SK-N-SH treated with all-trans-retinoic acid at 6 μM for 48 hours (cell line): ENCODE measurements around the gene C2orf81.
A peak's percentile ranks its signal among the peaks of the same experiment; 100 is the strongest.

Experiments
- ATAC-seq: fragments of 200-7000 bp; cut with Tn5 transposase; 3 replicates; pipeline ENCODE4 v1.9.1; 2020; ENCODE audit warnings: mild to moderate bottlenecking, moderate library complexity
- ARNTL ChIP-seq: fragments of 450-650 bp; formaldehyde crosslinking; IDR thresholded peaks from 2 replicates; pipeline ENCODE4 v1.5.0; 2020; ENCODE audit warnings: low read depth, mild to moderate bottlenecking, moderate library complexity, borderline replicate concordance
- BACH2 ChIP-seq: fragments of 250-450 bp; sonication (Bioruptor Pico); IDR thresholded peaks from 2 replicates; pipeline ENCODE4 v1.9.0; 2021; ENCODE audit warnings: mild to moderate bottlenecking, borderline replicate concordance
- CREB5 ChIP-seq: fragments of 250-450 bp; sonication (Bioruptor Pico); IDR thresholded peaks from 2 replicates; pipeline ENCODE4 v1.5.1; 2020; ENCODE audit warnings: low read depth, mild to moderate bottlenecking, moderate library complexity
- CSDC2 ChIP-seq: fragments of 250-450 bp; sonication (Bioruptor Pico); IDR thresholded peaks from 2 replicates; pipeline ENCODE4 v1.5.0; 2020; ENCODE audit warnings: mild to moderate bottlenecking, moderate library complexity
- CSRNP3 ChIP-seq: fragments of 250-450 bp; sonication (Bioruptor Pico); IDR thresholded peaks from 2 replicates; pipeline ENCODE4 v1.5.1; 2021; ENCODE audit warnings: mild to moderate bottlenecking, moderate library complexity
- ESRRG ChIP-seq: fragments of 250-450 bp; sonication (Bioruptor Pico); IDR thresholded peaks from 2 replicates; pipeline ENCODE4 v1.6.1; 2021; ENCODE audit warnings: mild to moderate bottlenecking
- GLIS3 ChIP-seq: fragments of 250-450 bp; sonication (Bioruptor Pico); IDR thresholded peaks from 2 replicates; pipeline ENCODE4 v1.5.0; 2020; ENCODE audit warnings: mild to moderate bottlenecking, moderate library complexity
- ISL1 ChIP-seq: fragments of 250-450 bp; sonication (Bioruptor Pico); IDR thresholded peaks from 2 replicates; pipeline ENCODE4 v2.1.2; 2022; ENCODE audit warnings: mild to moderate bottlenecking, moderate library complexity
- OSR1 ChIP-seq: fragments of 250-450 bp; sonication (Bioruptor Pico); IDR thresholded peaks from 2 replicates; pipeline ENCODE4 v1.8.0; 2022; ENCODE audit warnings: moderate library complexity, mild to moderate bottlenecking, inconsistent platforms
- PATZ1 ChIP-seq: fragments of 250-450 bp; sonication (Bioruptor Pico); IDR thresholded peaks from 2 replicates; pipeline ENCODE4 v1.8.0; 2020; ENCODE audit warnings: mild to moderate bottlenecking, moderate library complexity, borderline replicate concordance
- PPARA ChIP-seq: fragments of 250-450 bp; sonication (Bioruptor Pico); IDR thresholded peaks from 2 replicates; pipeline ENCODE4 v1.5.0; 2020; ENCODE audit warnings: mild to moderate bottlenecking, borderline replicate concordance
- RARB ChIP-seq: fragments of 250-450 bp; sonication (Bioruptor Pico); IDR thresholded peaks from 2 replicates; pipeline ENCODE4 v1.8.0; 2021; ENCODE audit warnings: mild to moderate bottlenecking, moderate library complexity
- SNAI2 ChIP-seq: fragments of 250-450 bp; sonication (Bioruptor Pico); IDR thresholded peaks from 2 replicates; pipeline ENCODE4 v1.5.0; 2020; ENCODE audit warnings: mild to moderate bottlenecking, moderate library complexity
- TCF4 ChIP-seq: fragments of 250-450 bp; sonication (Bioruptor Pico); IDR thresholded peaks from 2 replicates; pipeline ENCODE4 v1.8.0; 2021; ENCODE audit warnings: mild to moderate bottlenecking, moderate library complexity, borderline replicate concordance
- TOX ChIP-seq: fragments of 250-450 bp; sonication (Bioruptor Pico); IDR thresholded peaks from 2 replicates; pipeline ENCODE4 v1.8.0; 2021; ENCODE audit warnings: mild to moderate bottlenecking, moderate library complexity, borderline replicate concordance
- ZC3H10 ChIP-seq: fragments of 250-450 bp; sonication (Bioruptor Pico); IDR thresholded peaks from 2 replicates; pipeline ENCODE4 v1.5.1; 2021; ENCODE audit warnings: mild to moderate bottlenecking, moderate library complexity
- ZFP3 ChIP-seq: fragments of 250-450 bp; sonication (Bioruptor Pico); IDR thresholded peaks from 2 replicates; pipeline ENCODE4 v1.5.0; 2020; ENCODE audit warnings: mild to moderate bottlenecking, moderate library complexity
- ZFP30 ChIP-seq: fragments of 450-650 bp; formaldehyde crosslinking; IDR thresholded peaks from 2 replicates; pipeline ENCODE4 v1.5.0; 2022; ENCODE audit warnings: mild to moderate bottlenecking, moderate library complexity
- ZNF565 ChIP-seq: fragments of 450-650 bp; formaldehyde crosslinking; conservative IDR thresholded peaks from 2 replicates; pipeline ENCODE4 v1.5.0; 2020; ENCODE audit warnings: low read depth, mild to moderate bottlenecking, moderate library complexity
- ZNF70 ChIP-seq: fragments of 450-650 bp; formaldehyde crosslinking; IDR thresholded peaks from 2 replicates; pipeline ENCODE4 v1.5.0; 2020; ENCODE audit warnings: mild to moderate bottlenecking, moderate library complexity
- ZNF8 ChIP-seq: fragments of 450-650 bp; formaldehyde crosslinking; IDR thresholded peaks from 2 replicates; pipeline ENCODE4 v1.5.0; 2020; ENCODE audit warnings: mild to moderate bottlenecking, moderate library complexity
- TF ChIP-seq, protein P1 (sequence below): fragments of 250-450 bp; sonication (Bioruptor Pico); IDR thresholded peaks from 2 replicates; pipeline ENCODE4 v1.8.0; 2021; ENCODE audit warnings: low read depth, mild to moderate bottlenecking, moderate library complexity, borderline replicate concordance
- TF ChIP-seq, protein P2 (sequence below): fragments of 250-450 bp; sonication (Bioruptor Pico); IDR thresholded peaks from 2 replicates; pipeline ENCODE4 v1.5.0; 2020; ENCODE audit warnings: mild to moderate bottlenecking, moderate library complexity

Gene C2orf81

GRCh38 chr2:74391209-74391579 lies 30.2 kb downstream of the C2orf81 start:
- TF ChIP-seq ZC3H10 (CRISPR knock-in tag) (no peak), ZNF565 (CRISPR knock-in tag) (no peak), OSR1 (no peak), TOX (CRISPR knock-in tag) (no peak), TCF4 (CRISPR knock-in tag) (no peak), CSDC2 (CRISPR knock-in tag) (no peak), PPARA (CRISPR knock-in tag) (no peak), ZFP3 (no peak), RARB (CRISPR knock-in tag) (no peak)
- ATAC-seq, result peak; percentile 71

GRCh38 chr2:74390606-74391005 lies 30.8 kb downstream of the C2orf81 start:
- ATAC-seq, result no peak
- no peak for TF ChIP-seq CREB5
- no peak for TF ChIP-seq ZNF565 (CRISPR knock-in tag)
- no peak for TF ChIP-seq BACH2
- TF ChIP-seq CSRNP3 (CRISPR knock-in tag), result no peak
- TF ChIP-seq, all 23 proteins: peak for 0

GRCh38 chr2:74387346-74387745 lies 34.1 kb downstream of the C2orf81 start:
- TF ChIP-seq, protein P1, sequence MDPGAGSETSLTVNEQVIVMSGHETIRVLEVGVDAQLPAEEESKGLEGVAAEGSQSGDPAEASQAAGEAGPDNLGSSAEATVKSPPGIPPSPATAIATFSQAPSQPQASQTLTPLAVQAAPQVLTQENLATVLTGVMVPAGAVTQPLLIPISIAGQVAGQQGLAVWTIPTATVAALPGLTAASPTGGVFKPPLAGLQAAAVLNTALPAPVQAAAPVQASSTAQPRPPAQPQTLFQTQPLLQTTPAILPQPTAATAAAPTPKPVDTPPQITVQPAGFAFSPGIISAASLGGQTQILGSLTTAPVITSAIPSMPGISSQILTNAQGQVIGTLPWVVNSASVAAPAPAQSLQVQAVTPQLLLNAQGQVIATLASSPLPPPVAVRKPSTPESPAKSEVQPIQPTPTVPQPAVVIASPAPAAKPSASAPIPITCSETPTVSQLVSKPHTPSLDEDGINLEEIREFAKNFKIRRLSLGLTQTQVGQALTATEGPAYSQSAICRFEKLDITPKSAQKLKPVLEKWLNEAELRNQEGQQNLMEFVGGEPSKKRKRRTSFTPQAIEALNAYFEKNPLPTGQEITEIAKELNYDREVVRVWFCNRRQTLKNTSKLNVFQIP (CRISPR knock-in tag), result no peak
- TF ChIP-seq TOX (CRISPR knock-in tag) (no peak), ZNF8 (CRISPR knock-in tag) (no peak), OSR1 (no peak), CSRNP3 (CRISPR knock-in tag) (no peak), ISL1 (CRISPR knock-in tag) (no peak), RARB (CRISPR knock-in tag) (no peak), TCF4 (CRISPR knock-in tag) (no peak), PATZ1 (CRISPR knock-in tag) (no peak), BACH2 (no peak), ZNF565 (CRISPR knock-in tag) (no peak), ESRRG (CRISPR knock-in tag) (no peak), ZFP30 (CRISPR knock-in tag) (no peak), CSDC2 (CRISPR knock-in tag) (no peak), ARNTL (CRISPR knock-in tag) (no peak), ZNF70 (CRISPR knock-in tag) (no peak), GLIS3 (no peak), SNAI2 (no peak), ZC3H10 (CRISPR knock-in tag) (no peak)
- TF ChIP-seq, protein P2, sequence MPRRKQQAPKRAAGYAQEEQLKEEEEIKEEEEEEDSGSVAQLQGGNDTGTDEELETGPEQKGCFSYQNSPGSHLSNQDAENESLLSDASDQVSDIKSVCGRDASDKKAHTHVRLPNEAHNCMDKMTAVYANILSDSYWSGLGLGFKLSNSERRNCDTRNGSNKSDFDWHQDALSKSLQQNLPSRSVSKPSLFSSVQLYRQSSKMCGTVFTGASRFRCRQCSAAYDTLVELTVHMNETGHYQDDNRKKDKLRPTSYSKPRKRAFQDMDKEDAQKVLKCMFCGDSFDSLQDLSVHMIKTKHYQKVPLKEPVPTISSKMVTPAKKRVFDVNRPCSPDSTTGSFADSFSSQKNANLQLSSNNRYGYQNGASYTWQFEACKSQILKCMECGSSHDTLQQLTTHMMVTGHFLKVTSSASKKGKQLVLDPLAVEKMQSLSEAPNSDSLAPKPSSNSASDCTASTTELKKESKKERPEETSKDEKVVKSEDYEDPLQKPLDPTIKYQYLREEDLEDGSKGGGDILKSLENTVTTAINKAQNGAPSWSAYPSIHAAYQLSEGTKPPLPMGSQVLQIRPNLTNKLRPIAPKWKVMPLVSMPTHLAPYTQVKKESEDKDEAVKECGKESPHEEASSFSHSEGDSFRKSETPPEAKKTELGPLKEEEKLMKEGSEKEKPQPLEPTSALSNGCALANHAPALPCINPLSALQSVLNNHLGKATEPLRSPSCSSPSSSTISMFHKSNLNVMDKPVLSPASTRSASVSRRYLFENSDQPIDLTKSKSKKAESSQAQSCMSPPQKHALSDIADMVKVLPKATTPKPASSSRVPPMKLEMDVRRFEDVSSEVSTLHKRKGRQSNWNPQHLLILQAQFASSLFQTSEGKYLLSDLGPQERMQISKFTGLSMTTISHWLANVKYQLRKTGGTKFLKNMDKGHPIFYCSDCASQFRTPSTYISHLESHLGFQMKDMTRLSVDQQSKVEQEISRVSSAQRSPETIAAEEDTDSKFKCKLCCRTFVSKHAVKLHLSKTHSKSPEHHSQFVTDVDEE (CRISPR knock-in tag), result no peak

More at GRCh38 chr2:74387346-74387745, 34.1 kb downstream of the C2orf81 start:
- ATAC-seq, result no peak
